T-helper 2 cell treated with Interferon-gamma antibody and Interleukin-4, amounts not matched to agents 100 ng/mL and 5 ng/mL, for 36 hours (primary cell): ENCODE measurements around the gene NEDD8. TPM values are rescaled to one million over a fixed set of nuclear protein-coding genes. Genes with fewer than 3 reads are reported as not detected.

Source experiments
- intact Hi-C: fragments of 100-400 bp; cut with micrococcal nuclease; formaldehyde crosslinking; loops from one replicate; pipeline ENCODE4 v1.15.1; 2023
- total RNA-seq: library from RNA; stranded (reverse); gene quantifications from 2 replicates; pipeline ENCODE4 v1.2.3, GENCODE V29; 2022

NEDD8 gene
- total RNA-seq, 1 donor from 2014 or later = 199 TPM

DNA sequence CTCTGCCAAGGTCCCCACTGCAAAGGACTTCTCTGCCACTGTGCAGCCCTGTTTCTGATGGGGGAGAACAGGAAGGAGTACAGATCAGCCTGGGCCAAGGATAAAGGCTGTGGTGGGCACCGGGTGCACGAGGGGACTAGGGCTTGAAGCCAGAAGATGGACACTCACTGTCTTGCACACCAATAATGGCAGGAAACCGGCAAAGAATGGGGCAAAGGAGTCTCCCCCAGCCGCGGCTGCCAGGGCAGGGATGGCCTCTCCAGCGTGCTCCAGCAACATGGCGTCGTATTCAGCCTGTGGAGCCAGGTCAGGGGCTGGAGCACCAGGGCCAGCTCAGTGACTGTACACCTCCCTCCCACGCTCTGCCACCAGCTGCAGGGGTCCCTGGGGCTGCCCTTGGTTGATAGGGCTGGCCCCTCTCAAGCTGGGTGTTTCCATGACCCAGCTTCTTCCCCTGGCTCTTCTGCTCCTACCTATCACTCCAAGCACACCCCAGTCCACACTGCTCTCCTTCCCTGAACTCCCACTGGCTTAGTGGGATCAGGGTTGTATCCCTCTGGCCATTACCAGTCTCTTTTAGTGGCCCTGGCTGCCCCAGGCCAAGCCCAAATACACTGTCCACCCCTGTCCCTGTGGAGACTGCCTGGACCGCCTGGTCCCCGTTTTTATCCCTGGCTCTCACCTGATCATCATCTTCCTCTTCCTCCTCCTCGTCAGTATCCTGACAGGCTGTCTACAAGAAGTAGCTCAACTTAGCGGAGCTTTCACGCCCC lies 49.9 kb downstream of the NEDD8 start:
- intact Hi-C loops = no loop called here

DNA sequence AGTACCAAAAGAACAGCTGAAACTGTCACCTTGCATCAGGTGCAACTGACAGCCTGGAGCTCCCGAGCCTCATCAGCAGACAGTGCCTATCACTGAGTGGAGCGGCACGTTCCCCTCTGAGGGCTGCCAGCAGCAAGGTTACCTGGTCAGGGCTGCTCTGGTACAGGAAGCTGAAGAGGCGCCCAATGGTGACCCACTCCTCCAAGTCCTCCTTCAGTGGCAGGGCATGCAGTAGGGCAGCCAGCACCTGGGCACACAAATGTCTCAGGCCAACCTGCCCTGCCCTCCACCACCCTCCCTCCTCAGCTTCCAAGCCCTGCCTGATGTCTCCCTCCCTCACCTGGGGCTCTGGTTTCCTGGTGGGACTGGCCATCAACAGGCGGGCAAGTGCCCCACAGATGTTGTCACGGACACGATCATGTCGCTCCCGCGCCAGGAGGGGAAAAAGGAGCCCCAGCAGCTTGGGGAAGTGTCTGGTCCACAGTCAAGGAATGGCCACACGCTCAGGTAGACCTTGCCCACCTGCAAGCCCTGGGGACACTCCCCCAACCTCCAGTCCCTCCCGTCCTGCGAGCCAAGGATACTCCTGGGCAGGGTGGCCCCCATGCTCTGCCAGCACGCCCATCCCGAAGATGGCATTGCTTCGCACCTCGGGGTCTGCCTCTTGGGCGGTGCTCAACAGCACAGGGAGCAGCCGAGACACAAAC lies 50.6 kb downstream of the NEDD8 start:
- intact Hi-C loops = no loop called here

DNA sequence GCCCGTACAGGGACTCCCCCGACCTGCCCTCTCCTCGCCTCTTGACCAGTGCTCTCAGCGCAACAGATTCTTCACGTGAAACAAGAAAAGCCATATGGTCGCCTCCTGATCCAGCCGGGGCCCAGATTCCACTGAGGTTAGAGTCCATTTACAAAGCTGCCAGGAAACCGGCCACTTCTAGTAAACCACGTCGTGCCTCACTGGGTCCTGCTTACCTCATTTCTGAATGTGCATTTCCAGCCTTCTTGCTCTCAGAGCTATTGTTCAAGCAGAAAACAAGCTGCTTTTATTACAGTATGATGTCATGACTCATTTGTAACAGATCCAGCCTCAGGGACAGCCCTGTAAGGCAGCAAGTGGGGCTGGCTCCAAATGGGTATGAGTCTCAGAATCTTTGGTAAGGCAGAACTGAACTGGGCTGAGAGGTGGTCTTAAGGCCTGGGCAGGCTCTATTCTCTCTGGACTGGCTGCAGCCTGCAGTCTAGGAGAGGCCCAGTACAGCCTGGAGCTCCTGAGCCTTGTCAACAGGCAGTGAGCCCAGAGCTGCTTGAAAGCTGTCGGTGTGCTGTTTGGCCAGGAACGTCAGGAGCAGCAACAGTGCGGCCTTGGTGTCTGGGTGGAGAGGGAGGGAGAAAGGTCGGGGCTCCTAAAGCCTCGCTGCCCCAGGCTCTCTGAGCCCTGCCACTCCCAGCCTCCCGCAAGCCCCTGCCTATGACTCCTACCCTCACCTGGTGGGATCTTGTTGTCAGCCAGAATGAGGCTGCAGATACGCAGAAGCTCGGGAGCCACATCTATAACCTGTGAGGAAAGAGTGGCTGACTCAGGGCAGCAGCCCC lies 52.0 kb downstream of the NEDD8 start:
- intact Hi-C loops = no loop called here

DNA sequence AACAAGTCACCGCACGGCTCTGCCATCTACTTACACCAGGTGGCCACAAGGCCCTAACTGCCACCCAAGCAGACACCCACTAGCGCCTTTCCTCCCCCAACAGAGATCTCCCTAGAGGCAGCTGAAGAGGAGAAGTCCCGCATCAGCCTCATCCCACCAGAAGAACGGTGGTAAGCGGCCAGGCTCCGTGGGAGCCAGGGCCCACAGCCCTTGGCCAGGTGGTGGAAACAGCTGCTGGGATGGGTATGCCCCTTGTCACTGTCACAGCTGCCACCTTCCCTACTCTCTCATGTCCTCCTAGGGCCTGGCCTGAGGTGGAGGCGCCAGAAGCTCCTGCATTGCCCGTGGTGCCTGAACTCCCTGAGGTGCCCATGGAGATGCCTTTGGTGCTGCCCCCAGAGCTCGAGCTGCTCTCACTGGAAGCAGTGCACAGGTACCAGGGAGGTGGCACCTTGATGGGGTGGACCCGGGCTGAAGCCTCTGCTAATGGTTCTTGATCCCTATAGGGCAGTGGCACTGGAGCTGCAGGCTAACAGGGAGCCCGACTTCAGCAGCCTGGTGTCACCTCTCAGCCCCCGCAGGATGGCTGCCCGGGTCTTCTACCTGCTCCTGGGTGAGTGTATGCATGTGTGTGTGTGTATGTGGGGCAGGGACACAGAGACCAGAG lies 52.7 kb downstream of the NEDD8 start:
- intact Hi-C loops = no loop called here

DNA sequence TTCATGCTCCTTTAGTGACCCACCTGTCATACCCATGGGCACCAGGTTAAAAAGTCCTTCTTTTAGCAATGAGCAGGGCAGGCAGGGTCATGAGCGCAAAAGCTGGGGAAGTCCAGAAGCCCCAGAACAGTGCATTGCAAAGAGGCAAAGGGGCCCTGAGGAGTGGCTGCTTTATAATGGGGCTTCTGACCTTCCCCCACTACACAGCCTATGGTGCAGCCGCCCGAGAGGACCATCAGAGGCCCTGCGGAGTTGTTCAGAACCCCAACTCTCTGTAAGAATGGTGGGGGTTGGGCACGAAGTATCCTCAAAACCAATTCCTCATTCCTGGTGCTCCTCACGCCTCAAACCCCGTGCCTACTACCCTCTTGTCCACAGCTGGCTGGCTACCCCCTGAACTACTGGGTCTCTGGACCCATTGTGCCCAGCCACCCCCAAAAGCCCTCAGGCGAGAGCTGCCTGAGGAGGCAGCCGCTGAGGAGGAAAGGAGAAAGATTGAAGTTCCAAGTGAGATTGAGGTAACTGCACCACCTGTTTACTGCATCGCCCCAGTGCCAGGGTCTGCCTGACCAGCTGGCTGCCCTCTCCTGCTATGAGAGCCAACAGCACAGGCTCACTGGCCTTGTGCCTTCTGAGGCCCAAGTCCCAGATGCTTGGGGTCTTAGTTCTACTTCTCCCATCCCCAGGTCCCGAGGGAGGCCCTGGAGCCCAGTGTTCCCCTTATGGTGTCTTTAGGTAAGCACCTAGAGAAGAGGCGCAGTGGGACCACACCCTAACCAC lies 53.6 kb downstream of the NEDD8 start:
- intact Hi-C loops = no loop called here

DNA sequence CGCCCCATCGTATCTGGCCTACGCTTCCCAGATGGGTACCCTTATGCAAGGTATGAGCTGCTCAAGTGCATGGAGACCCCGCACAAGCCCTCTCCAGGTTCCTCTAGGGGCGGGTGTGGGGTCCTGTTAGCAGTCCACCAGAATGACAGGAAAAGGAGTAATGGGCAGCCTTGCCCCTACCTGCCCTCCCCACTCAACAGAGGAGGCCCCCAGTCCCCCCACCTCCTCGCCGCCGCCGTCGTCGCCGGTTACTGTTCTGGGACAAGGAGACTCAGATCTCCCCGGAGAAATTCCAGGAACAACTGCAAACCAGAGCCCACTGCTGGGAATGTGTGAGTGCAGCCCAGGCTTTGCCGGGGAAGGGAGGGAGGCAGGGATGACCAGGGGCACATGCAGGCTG lies 54.3 kb downstream of the NEDD8 start:
- intact Hi-C loops = no loop called here

DNA sequence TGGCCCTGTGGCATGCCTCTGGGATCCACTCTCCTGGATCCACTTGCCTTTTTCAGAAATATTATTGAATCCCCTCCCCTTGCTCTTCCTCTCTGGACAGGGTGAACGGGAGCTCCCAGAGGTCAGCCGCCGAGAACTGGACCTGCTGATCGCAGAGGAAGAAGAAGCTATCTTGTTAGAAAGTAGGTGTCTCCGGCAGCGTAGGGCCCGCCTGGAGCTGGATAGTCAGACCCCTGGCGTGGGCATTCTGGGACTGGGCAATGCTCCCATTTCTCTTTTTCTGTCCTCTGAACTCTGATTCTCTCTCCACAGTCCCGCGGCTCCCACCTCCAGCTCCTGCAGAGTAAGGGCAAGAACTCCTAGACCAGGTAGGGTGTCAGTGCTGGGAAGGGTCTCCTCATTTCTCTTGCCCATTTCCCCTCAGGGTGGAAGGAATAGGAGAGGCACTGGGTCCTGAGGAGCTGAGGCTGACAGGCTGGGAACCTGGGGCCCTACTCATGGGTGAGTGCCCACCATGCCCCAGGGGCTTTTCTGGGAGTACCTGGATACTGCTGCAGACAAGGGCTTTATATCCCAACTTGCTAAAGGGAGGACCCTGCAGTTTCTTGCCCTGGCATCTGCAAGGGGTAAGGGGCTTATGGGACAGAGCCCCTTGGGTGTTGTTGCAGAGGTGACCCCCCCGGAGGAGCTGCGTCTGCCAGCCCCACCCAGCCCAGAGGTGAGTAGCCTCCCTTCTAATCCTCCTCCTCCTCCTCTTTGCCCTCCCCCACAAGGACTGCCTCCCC lies 54.9 kb downstream of the NEDD8 start:
- intact Hi-C loops = no loop called here

DNA sequence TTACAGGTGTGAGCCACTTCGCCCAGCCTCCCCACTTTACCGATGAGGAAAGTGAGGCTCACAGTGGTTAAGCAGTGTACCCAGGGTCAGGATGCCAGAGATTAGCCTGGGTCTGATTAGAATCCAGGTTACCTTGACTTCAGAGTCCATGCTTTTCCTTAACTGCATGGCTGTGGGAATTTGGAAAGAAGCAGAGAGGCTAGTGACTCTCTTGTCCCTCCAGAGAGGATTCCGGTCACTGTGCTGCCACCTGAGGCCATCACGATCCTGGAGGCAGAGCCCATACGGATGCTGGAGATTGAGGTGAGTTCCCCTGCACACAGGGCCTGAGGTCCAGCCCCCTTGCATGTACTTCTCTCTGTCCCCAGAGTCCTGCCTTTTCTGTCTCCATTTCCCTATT lies 55.6 kb downstream of the NEDD8 start:
- intact Hi-C loops = no loop called here

DNA sequence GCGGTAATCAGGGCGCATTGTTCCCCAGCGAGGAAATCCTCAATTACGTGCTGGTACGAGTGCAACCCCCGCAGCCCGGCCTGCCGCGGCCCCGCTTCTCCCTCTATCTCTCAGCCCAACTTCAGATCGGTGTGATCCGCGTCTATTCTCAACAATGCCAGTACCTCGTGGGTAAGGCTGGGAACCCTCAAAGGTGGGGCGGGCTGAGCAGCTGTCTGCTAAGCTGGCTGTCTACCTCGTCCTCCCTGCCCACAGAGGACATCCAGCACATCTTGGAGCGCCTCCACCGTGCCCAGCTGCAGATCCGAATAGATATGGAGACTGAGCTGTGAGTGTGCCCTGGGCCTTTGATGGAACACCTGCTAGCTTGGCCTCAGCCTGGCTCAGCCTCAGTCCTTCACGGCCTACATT lies 59.3 kb downstream of the NEDD8 start:
- intact Hi-C loops = no loop called here

DNA sequence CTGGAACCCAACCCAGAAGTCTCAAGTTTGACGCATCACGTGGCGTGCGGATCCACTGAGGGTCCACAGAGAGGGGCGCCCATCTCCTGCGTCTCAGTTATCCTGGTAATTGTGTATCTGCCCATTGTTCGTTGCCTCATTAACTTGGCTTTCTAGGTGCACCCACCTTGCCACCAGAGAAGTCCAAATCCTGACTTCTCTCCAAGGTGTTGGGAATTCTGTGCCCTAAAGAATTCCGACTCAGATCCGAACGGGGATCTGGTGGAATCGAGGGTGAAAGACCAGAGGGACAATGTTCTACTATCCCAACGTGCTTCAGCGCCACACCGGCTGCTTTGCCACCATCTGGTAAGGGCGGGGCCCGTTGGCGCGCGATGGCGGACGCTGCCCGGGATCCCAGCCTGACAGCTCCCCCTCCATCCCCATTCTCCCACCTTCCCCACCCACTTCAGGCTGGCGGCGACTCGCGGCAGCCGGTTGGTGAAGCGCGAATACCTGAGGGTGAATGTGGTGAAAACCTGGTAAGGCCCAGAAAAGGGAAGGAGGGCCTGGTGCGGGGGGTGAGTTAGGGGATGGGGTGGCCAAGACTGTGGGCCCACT lies 59.8 kb downstream of the NEDD8 start:
- intact Hi-C loops = no loop called here

DNA sequence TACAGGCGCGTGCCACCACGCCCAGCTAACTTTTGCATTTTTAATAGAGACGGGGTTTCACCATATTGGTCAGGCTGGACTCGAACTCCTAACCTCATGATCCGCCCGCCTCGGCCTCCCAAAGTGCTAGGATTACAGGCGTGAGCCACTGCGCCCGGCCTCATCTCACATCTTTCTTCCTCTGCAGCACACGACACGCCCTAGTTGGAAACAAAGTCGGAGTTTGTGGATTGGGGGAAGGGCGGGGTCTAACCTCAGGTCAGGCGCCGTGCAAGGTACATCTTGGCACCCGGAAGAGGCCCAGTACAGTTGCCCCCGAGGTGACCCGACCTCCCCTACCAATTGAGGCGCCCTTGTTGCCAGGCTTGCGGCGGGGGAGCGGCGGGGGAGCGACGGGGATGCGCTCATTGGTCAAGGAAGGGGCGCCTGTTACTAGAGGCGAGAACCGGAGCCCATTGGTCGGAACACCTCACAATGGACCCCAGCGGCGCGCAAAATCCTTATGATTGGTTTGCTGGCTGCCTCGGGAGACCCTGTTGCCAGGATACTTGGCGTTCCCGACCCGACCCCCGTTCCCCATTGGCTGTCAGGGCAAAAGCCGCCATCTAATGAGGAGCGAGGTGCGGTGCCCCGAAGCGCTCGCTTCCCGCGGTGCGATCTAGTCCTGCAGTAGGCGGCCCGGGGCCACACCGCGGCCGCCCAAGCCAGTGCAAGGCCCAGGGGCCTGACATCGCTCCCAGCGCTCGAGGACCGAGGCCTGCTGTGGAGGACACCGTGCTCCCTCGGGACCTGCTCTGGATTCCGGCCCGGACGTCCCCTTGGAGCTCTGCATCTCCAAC lies 60.5 kb downstream of the NEDD8 start, which contains the start of gene REC8:
Gene REC8 (plus strand): TSS at position 659 of the 839 bp plus-strand sequence. CDS start 473 bp downstream, outside the sequence.
- intact Hi-C loops = no loop called here

DNA sequence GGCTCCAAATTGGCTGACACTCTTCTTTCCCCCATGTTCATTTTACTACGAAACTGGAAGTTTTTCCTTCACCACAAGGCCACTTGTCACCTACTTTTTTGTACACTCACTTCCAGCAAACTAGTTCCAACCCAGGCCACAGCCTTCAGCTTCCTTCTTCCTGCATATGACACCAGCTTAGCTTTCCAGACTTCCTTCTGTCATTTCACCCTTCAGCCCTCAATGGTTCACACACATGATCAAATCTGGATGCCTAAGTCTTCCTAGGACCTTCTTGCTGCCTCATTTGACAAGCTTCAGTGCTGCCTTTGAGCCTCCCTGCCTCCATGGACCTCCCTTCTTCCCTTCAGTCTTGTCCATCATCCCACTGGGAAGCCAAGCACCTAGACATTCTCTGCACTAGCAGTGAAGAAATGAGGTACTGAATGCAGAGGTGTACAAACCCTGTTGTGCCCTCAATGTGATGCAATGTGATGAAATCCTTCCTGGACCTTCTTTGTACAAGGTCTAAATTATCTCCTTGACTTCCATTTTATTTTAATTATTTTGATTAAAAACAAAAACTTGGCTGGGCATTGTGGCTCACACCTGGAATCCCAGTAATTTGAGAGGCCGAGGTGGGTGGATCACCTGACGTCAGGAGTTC lies 64.6 kb downstream of the NEDD8 start:
- intact Hi-C loops = no loop called here

Other genes with a start within 250 kb of the NEDD8 start
- gene DHRS4L2, start 243.4 kb downstream of the NEDD8 start, total RNA-seq = 26.9 and 27.5 TPM in 2 replicates
- gene CARMIL3, start 180.4 kb downstream of the NEDD8 start, total RNA-seq = 0.73 and 0.82 TPM in 2 replicates
- gene CPNE6, start 160.8 kb downstream of the NEDD8 start, total RNA-seq = not detected in 2 replicates
- gene PCK2, start 138.1 kb downstream of the NEDD8 start, total RNA-seq = 55.4 and 60.4 TPM in 2 replicates
- gene DCAF11, start 117.6 kb downstream of the NEDD8 start, total RNA-seq = 81.8 and 84.9 TPM in 2 replicates
- gene NRL, start 117.4 kb downstream of the NEDD8 start, total RNA-seq = 2.4 and 2.9 TPM in 2 replicates
- 0.57 and 1.1 TPM in 2 replicates for gene FITM1, start 101.7 kb downstream of the NEDD8 start, total RNA-seq
- gene PSME1, start 96.2 kb downstream of the NEDD8 start, total RNA-seq = 517 and 520 TPM in 2 replicates
- gene EMC9, start 90.8 kb downstream of the NEDD8 start, total RNA-seq = 22.1 and 23.3 TPM in 2 replicates
- gene PSME2, start 85.8 kb downstream of the NEDD8 start, total RNA-seq = 725 and 729 TPM in 2 replicates
- gene RNF31, start 84.9 kb downstream of the NEDD8 start, total RNA-seq = 128 and 138 TPM in 2 replicates
- 264 and 265 TPM in 2 replicates for gene IRF9, start 71.1 kb downstream of the NEDD8 start, total RNA-seq
- 66.0 and 68.7 TPM in 2 replicates for gene REC8, start 60.3 kb downstream of the NEDD8 start, total RNA-seq
- 50.2 and 55.0 TPM in 2 replicates for gene IPO4, start 43.6 kb downstream of the NEDD8 start, total RNA-seq
- gene TM9SF1, start 36.9 kb downstream of the NEDD8 start, total RNA-seq = 41.2 and 42.6 TPM in 2 replicates
- gene TSSK4, start 26.7 kb downstream of the NEDD8 start, total RNA-seq = 0.34 and 0.39 TPM in 2 replicates
- gene CHMP4A, start 18.9 kb downstream of the NEDD8 start, total RNA-seq = 85.8 and 90.3 TPM in 2 replicates
- gene MDP1, start 16.3 kb downstream of the NEDD8 start, total RNA-seq = 11.1 and 13.8 TPM in 2 replicates
- gene GMPR2, start 562 bp upstream of the NEDD8 start, total RNA-seq = 59.8 and 60.9 TPM in 2 replicates
- gene TINF2, start 10.3 kb upstream of the NEDD8 start, total RNA-seq = 129 and 136 TPM in 2 replicates
- gene TGM1, start 30.8 kb upstream of the NEDD8 start, total RNA-seq = 4.1 and 5.6 TPM in 2 replicates
- gene RABGGTA, start 39.2 kb upstream of the NEDD8 start, total RNA-seq = 45.9 and 54.4 TPM in 2 replicates
- gene DHRS1, start 67.4 kb upstream of the NEDD8 start, total RNA-seq = 20.7 and 29.6 TPM in 2 replicates
- 41.3 and 41.6 TPM in 2 replicates for gene NOP9, start 67.5 kb upstream of the NEDD8 start, total RNA-seq
- gene CIDEB, start 75.6 kb upstream of the NEDD8 start, total RNA-seq = 28.6 and 29.5 TPM in 2 replicates
- 16.6 and 17.5 TPM in 2 replicates for gene LTB4R2, start 77.8 kb upstream of the NEDD8 start, total RNA-seq
- gene LTB4R, start 79.1 kb upstream of the NEDD8 start, total RNA-seq = 19.2 and 23.4 TPM in 2 replicates
- 3.5 and 5.8 TPM in 2 replicates for gene ADCY4, start 102.7 kb upstream of the NEDD8 start, total RNA-seq
- 29.7 and 34.6 TPM in 2 replicates for gene RIPK3, start 107.6 kb upstream of the NEDD8 start, total RNA-seq
- 0.09 TPM in 1 of 2 replicates, not detected in the other for gene NFATC4, start 135.8 kb upstream of the NEDD8 start, total RNA-seq
- 0.14 TPM in 2 replicates for gene NYNRIN, start 166.6 kb upstream of the NEDD8 start, total RNA-seq
- 5.0 and 5.5 TPM in 2 replicates for gene CBLN3, start 197.3 kb upstream of the NEDD8 start, total RNA-seq
- 76.6 and 79.3 TPM in 2 replicates for gene KHNYN, start 197.6 kb upstream of the NEDD8 start, total RNA-seq
- gene SDR39U1, start 210.4 kb upstream of the NEDD8 start, total RNA-seq = 48.2 and 56.4 TPM in 2 replicates